BE2C (cell line): ENCODE measurements around the gene SHC4.

Source experiments
- DNase-seq: peaks from one replicate; pipeline ENCODE4 v3.0.0-alpha.2; 2020
- H3K27me3 ChIP-seq: fragments of 250-450 bp; sonication (Bioruptor Pico); 2 replicates; pipeline ENCODE4 v1.5.1; 2020; ENCODE audit warnings: mild to moderate bottlenecking
- H3K36me3 ChIP-seq: fragments of 250-450 bp; sonication (Bioruptor Pico); 2 replicates; pipeline ENCODE4 v1.5.1; 2020; ENCODE audit warnings: mild to moderate bottlenecking
- H3K4me1 ChIP-seq: fragments of 250-450 bp; sonication (Bioruptor Pico); 2 replicates; pipeline ENCODE4 v1.5.1; 2020
- H3K4me3 ChIP-seq: 2 replicates; pipeline ENCODE4 v1.5.1; 2011; ENCODE audit warnings: low read depth, low read length
- H3K9me3 ChIP-seq: fragments of 250-450 bp; sonication (Bioruptor Pico); 2 replicates; pipeline ENCODE4 v1.5.1; 2020
- CTCF ChIP-seq: IDR thresholded peaks from 2 replicates; pipeline ENCODE4 v1.5.1; 2012; ENCODE audit warnings: mild to moderate bottlenecking, low read depth, low read length

Gene SHC4

GRCh38 chr15:48984021-48984710 is 20.4 kb upstream of the SHC4 start:
- H3K36me3 ChIP-seq, result no peaks in the 10 kb centered on the region
- no peak for DNase-seq
- H3K4me3 ChIP-seq, result no peak overlapping the region
- TF ChIP-seq CTCF, result no peak
- no peaks in the 10 kb centered on the region for H3K9me3 ChIP-seq
- no peaks in the 10 kb centered on the region for H3K27me3 ChIP-seq
- no peaks in the 10 kb centered on the region for H3K4me1 ChIP-seq

- Histone ChIP-seq H3K36me3 (no peaks in the 10 kb centered on the region), H3K27me3 (no peaks in the 10 kb centered on the region), H3K4me1 (peaks cover 4% of the 10 kb centered on the region; the same call in 1 of the 2 replicates), H3K4me3 (no peak overlapping the region), H3K9me3 (no peaks in the 10 kb centered on the region)
- no peak for TF ChIP-seq CTCF
- no peak for DNase-seq
Measured at GRCh38 chr15:48983300-48983699, 19.6 kb upstream of the SHC4 start.

- H3K27me3 ChIP-seq, result no peaks in the 10 kb centered on the region
- TF ChIP-seq CTCF, result no peak
- H3K4me3 ChIP-seq, result no peak overlapping the region
- DNase-seq, result no peak
- no peaks in the 10 kb centered on the region for H3K36me3 ChIP-seq
- H3K4me1 ChIP-seq, result peaks cover 4% of the 10 kb centered on the region; the same call in 1 of the 2 replicates
- no peaks in the 10 kb centered on the region for H3K9me3 ChIP-seq
Measured at GRCh38 chr15:48981941-48982340, 18.2 kb upstream of the SHC4 start.

DNA sequence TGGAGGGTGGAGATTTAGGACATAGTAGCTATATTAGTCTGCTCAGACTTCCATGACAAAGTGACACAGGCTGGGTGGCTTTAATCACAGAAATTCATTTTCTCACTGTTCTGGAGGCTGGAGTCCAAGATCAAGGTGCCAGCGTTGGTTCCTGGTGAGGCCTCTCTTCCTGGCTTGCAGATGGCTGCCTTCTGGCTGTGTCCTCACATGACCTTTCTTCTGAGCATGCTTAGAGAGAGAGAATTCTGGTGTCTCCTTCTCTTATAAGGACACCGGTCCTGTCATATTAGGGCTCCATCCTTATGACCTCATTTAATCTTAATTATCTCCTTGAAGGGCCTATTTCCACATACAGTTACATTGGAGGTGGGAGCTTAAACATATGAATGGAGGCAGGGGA is 14.9 kb upstream of the SHC4 start:
- Histone ChIP-seq H3K4me1 (peaks cover 4% of the 10 kb centered on the region; the same call in 1 of the 2 replicates), H3K36me3 (no peaks in the 10 kb centered on the region)
- no peak for TF ChIP-seq CTCF

DNA sequence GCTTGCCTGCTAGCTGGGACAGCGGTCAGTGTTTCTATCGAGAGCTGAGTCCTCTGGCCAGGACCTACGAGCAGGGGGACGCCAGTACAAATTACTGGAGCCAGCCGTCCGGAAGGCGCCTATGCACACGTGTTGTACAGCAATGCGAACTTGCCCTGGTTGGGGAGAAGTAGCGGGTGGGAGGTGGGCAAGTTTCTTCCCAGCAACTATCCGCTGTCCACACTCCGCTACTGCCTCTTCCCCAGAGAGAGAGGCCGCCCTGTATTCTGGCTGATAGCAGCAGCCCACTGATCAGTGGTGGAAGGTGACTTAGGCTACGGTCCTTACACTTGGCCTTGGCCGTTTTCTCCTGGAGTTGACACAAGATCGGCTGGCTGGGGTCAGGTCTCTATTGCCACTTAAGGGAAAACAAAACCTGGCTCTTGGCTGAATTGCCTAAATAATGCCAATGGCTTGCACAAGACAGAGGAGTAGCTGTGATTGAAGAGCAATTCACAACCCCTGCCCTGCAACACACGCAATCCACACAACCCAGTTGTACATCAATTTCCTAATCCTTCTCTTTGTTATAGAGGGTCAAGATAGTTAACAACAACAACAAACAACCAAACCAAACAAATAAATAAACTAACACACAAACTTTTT is 12.8 kb upstream of the SHC4 start:
- H3K27me3 ChIP-seq, result no peaks in the 10 kb centered on the region
- H3K9me3 ChIP-seq, result no peaks in the 10 kb centered on the region
- H3K4me1 ChIP-seq, result peaks cover 4% of the 10 kb centered on the region; the same call in 1 of the 2 replicates
- no peak for TF ChIP-seq CTCF
- H3K4me3 ChIP-seq, result peak overlapping the region; percentile 57
- DNase-seq, result no peak
- no peaks in the 10 kb centered on the region for H3K36me3 ChIP-seq

More for the DNA sequence above, 14.9 kb upstream of the SHC4 start:
- no peaks in the 10 kb centered on the region for H3K9me3 ChIP-seq
- no peaks in the 10 kb centered on the region for H3K27me3 ChIP-seq
- peak; percentile 11 for DNase-seq
- no peak overlapping the region for H3K4me3 ChIP-seq
